EH (cell line): ENCODE measurements around the gene MAIP1.

Source experiments
- DNase-seq: peaks from one replicate; pipeline ENCODE4 v3.0.0-alpha.2; 2015; ENCODE audit warnings: low read depth

MAIP1 gene

DNA sequence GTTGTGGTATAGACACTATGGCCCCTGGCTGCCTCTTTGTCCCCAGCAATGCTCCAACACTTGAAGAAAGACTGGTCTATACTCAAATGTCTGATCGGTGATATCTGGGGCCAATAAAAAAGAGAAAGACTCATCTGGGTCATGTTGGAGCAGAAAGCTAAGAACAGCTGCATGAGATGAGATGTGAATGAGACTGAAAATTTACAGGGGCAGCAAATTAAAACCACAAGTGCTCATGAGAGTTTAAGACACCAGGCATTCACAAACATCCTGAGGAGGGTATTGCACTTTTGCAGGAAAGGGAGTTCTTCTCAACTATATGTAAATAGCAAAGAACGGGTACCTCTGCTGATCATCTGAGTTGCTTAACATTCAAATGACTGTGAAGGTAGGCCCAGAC, 36.3 kb downstream of the MAIP1 start:
- DNase-seq = no peak

DNA sequence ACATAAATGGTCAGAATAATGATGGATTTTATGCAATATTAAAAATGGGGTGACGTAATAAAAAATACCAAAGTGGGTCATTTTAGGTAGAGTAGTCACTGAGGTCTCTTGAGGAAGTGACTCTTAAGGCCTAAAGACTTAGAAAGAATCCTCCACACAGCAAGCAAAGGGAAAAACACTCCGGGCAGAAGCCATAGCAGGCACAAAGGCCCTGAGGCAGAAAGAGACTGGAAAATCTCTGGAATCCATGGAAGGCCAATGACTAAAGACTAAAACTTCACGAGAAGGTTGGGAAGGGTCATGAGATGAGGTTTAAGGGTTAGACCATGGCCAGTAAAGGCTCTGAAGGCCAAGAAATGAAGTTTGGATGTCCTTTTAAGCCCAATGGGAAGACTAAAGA, 36.9 kb downstream of the MAIP1 start:
- DNase-seq = peak; percentile 40

DNA sequence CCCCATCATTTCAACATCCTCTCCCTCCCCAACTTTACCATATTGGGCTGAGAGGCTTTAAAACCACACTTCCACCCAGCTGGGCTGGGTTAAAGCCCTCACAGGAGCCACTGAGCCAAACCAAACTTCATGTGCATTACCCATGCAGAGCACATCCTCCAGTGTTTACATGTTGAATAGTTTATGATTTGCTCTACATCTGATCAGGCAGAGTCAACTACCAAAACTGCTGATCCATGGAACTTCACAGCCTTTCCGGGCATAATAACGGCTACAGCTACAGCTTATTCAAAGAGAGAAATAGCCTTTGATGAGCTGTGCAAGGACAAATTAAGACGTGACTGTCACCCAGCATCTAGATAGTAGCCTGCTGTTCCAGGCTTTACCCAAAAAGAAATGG, 39.0 kb downstream of the MAIP1 start:
- no peak for DNase-seq

DNA sequence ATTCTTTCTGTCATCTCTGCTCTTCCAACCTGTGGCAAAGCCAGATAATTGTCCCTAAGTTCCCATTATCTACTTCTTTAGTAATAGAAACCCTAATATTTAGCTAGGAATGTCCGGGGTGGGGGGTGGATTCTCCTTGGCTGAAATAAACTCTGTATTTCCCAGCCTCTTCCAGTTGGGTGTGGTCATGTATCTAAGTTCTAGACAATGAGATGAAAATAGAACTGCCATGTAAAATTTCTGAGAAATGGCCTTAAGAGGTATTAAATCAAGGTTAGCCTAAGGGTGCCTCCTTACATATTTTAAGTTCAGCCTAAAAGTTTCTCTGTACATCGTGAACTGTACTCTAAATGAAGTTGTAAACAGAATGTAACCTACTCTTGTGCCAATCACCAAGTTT, 39.5 kb downstream of the MAIP1 start:
- DNase-seq = no peak

DNA sequence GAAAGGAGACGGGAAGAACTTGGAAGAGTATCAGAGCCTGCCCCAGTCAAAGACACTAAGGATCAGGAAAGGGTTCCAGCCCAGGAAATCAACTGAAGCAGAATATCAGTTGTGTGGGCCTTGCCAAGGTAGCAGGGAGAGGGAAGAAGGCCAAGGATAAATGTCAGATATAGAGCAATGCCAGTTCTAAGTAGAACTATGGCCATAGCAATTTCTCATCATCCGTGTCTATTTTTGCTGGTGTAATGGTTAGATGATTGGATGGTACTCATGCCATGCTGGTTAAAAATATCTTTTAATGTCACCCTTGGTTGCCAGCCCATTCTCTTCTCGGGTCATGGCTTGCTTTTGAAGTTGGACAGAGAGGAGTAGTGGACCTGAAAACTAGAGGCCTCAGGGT, 41.9 kb downstream of the MAIP1 start:
- no peak for DNase-seq

DNA sequence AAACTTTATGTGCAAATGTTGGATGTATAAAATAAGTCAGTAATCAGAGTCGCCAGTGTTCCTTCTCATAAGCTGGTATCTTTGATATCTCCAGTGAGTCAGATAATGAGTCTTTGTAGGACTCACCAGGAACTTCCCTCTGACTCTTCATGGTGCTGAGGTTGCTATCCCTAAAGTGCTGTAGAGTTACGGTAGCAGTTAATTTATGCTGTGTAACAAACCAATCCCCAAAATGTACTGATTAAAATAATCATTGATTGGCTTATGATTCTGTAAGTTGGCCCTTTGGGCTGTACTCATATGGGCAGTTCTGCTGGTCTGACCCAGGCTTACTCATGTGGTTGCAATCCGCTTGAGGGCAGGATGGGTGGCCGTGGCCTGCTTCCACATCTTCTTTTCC, 43.8 kb downstream of the MAIP1 start:
- no peak for DNase-seq

DNA sequence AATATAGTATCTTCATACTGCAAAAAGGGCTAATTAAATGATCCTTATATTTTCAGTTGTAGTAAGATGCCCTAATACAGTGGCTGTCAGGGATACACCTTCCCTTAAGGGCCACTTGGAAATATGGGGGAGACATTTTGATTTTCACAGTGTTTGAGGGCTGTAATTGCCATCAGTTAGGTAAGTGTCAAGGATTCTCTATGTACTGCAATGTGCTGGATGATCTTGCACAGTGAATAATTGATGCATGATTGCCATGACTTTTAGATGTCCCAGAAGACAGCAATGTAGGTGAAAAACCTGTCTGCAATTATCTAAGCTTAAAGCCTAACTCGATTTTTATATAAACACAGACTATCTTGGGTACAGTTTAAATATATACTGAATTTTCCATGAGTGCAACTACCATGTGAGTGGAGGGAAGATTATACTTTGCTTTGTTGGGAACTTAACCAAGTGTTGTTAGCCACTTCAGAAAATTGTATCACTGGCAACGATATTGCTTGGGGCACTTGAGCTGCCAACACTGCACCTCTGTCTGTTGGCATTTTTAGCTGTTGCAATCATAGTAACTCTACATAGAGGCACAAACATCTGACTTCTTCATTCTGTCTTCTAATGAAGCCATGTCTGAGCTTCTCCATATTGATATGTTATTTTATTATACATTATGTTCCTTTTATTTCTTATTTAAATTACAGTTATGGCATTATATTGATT, 45.2 kb downstream of the MAIP1 start:
- no peak for DNase-seq

DNA sequence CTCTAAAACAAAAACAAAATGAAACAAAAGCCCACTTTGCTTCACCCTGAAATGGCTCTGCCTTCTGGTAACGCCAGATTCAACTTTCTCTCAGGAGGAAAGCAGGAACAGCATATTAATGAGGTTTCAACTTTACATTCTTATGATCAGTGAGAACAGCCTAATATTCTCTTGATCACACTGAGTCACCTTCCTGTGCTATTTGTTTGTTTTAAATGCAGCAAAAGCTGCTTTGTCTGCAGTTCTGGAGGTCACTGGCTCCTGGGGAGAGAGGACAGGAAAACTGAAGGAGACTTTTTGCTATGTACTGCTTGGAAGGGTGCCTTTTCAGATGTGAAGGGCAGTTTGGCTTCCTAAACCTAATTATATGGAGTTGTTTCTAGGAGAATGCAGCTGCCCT, 48.1 kb downstream of the MAIP1 start:
- peak; percentile 15 for DNase-seq

DNA sequence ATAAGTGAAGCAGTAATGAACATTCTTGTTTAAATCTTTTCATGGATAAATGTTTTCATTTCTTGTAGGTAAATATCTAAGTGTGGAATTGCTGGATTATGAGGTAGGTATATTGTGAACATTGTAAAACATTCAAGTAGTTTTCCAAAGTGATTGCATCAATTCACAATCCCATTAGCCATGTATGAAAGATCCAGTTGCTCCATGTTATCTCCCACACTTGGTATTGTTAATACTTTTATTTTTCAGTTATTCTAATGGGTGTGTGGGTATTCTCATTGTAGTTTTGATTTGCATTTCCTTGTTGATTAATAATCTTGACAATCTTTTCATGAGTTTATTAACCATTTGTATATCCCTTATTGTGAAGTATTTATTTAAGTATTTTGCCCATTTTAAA, 50.3 kb downstream of the MAIP1 start:
- no peak for DNase-seq

DNA sequence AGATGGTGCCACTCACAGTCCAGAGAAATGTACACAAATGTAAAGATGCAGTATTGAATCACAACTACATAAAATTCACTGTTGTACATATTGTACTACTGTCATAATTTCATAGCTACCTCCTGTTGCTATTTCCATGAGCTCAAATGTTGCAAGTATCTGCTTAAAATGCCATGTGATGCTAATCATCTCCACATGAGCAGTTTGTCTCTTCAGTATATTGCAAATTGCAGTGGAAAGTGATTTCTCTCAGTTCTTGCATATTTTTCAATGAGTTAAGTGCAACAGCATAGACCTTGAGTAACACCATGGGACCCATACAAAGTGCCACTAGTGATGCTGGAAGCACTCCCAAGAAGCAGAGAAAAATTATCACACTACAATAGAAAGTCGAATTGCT, 51.9 kb downstream of the MAIP1 start:
- no peak for DNase-seq

DNA sequence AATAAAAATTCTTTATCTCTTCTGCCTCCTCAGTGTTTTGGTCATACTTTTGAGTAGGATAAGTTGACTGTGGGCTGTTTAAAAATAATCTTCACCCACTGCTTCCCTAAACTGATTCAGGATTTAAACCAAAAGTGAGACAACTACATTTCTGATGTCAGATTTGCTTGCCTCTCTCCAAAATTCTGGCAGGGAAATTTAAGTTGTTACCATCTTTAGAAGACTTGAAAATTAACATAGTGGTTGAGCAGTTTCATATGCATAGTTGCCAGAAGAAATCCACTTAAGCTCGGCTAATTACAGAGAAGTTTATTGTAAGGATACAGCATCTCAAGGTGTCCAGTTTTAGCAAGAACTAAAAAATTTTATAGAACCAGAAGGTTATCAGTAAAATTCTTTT, 57.0 kb downstream of the MAIP1 start:
- no peak for DNase-seq
